MCF 10A (cell line): ENCODE data around the gene RGS19. TPM values are rescaled to one million over a fixed set of nuclear protein-coding genes. Genes with fewer than 3 reads are reported as not detected.

Source experiments
- BruUV-seq: library from RNA; stranded (reverse); fragments of 400-500 nt; replicated peaks from 2 replicates; lab custom pipeline; 2021; lab: Mats Ljungman, UMichigan
- CTCF ChIA-PET: fragments of 300-600 bp; sonication (Branson Sonifier 250); formaldehyde crosslinking; extraction: SDS; loops from one replicate; lab custom pipeline; 2021; ENCODE audit warnings: antibody characterized with exemption, inconsistent platforms; lab: Yijun Ruan, JAX
- POLR2A ChIA-PET: fragments of 300-600, 350-650 bp; sonication (Branson Sonifier 250); formaldehyde crosslinking; extraction: SDS; loops from one replicate; lab custom pipeline; 2020; ENCODE audit warnings: antibody characterized with exemption, inconsistent platforms; lab: Yijun Ruan, JAX
- DNase-seq: peaks from one replicate; pipeline ENCODE4 v3.0.0-alpha.2; 2018; ENCODE audit not compliant: unreplicated experiment
- H3K27ac Mint-ChIP-seq: one replicate; pipeline ENCODE4 v1.8.0; 2022; ENCODE audit warnings: mild to moderate bottlenecking, low read depth, mixed read lengths; ENCODE audit not compliant: unreplicated experiment
- H3K27me3 Mint-ChIP-seq: one replicate; pipeline ENCODE4 v1.8.0; 2022; ENCODE audit warnings: mixed read lengths; ENCODE audit not compliant: insufficient read depth, unreplicated experiment
- H3K36me3 Mint-ChIP-seq: one replicate; pipeline ENCODE4 v1.8.0; 2022; ENCODE audit warnings: mild to moderate bottlenecking, moderate library complexity, mixed read lengths; ENCODE audit not compliant: insufficient read depth, unreplicated experiment
- H3K4me1 Mint-ChIP-seq: one replicate; pipeline ENCODE4 v1.8.0; 2022; ENCODE audit warnings: mixed read lengths; ENCODE audit not compliant: insufficient read depth, unreplicated experiment
- H3K4me3 Mint-ChIP-seq: one replicate; pipeline ENCODE4 v1.8.0; 2022; ENCODE audit warnings: mild to moderate bottlenecking, moderate library complexity, mixed read lengths; ENCODE audit not compliant: unreplicated experiment
- H3K9me3 Mint-ChIP-seq: one replicate; pipeline ENCODE4 v1.8.0; 2022; ENCODE audit warnings: mixed read lengths; ENCODE audit not compliant: unreplicated experiment
- intact Hi-C: fragments of 100-400 bp; cut with micrococcal nuclease; formaldehyde crosslinking; loops from 2 replicates; pipeline ENCODE4 v1.14.1; 2022
- total RNA-seq: library from RNA; stranded (reverse); gene quantifications from 2 replicates; pipeline ENCODE4 v1.2.3, GENCODE V29; 2022
- TF ChIP-seq, protein P1 (sequence below): fragments of 200-600 bp; IDR thresholded peaks from one replicate; pipeline ENCODE4 v1.8.0; 2022; ENCODE audit warnings: antibody characterized with exemption, mild to moderate bottlenecking; ENCODE audit not compliant: unreplicated experiment

RGS19 gene
- total RNA-seq, 1 experiment from 2014 or later = 8.8 TPM

DNA sequence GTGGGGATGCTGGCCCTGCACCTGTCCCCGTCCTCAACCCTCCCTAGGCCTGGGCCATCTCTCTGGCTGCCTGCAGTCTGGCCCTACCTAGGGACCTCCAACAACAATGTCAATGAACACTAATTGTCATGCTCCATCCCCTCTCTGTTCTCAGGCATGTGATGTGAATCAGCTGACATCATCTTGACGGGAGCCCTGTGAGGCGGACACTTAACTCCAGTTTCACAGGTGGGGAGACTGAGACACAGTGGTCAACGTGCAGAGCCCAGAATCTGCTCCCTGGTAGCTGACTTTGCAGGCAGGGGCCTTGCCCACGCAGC, 17.1 kb downstream of the RGS19 start:
- Mint-ChIP-seq H3K9me3 (no peaks in the 10 kb centered on the region), H3K27ac (peak overlapping the region; percentile 89), H3K4me3 (peak overlapping the region; percentile 88), H3K27me3 (no peaks in the 10 kb centered on the region), H3K36me3 (no peaks in the 10 kb centered on the region), H3K4me1 (peaks cover 39% of the 10 kb centered on the region)
- no peak for DNase-seq
- BruUV-seq = TSS peak; percentile 92
- TF ChIP-seq, protein P1, sequence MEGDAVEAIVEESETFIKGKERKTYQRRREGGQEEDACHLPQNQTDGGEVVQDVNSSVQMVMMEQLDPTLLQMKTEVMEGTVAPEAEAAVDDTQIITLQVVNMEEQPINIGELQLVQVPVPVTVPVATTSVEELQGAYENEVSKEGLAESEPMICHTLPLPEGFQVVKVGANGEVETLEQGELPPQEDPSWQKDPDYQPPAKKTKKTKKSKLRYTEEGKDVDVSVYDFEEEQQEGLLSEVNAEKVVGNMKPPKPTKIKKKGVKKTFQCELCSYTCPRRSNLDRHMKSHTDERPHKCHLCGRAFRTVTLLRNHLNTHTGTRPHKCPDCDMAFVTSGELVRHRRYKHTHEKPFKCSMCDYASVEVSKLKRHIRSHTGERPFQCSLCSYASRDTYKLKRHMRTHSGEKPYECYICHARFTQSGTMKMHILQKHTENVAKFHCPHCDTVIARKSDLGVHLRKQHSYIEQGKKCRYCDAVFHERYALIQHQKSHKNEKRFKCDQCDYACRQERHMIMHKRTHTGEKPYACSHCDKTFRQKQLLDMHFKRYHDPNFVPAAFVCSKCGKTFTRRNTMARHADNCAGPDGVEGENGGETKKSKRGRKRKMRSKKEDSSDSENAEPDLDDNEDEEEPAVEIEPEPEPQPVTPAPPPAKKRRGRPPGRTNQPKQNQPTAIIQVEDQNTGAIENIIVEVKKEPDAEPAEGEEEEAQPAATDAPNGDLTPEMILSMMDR = no peak
- intact Hi-C loops = loop anchor here (5.0 kb wide), 1 partner anchor 80 kb away; the partner anchor contains the start of gene PRPF6
- POLR2A ChIA-PET = interaction anchor here (0.6 to 3.1 kb wide), 23 partner anchors 9 to 404 kb away, joined by 3 to 34 read pairs (median 6); partner anchors contain the start of genes ARFRP1, OPRL1, PCMTD2 and PRPF6
- CTCF ChIA-PET = interaction anchor here (0.7 to 13.7 kb wide), 5 partner anchors 8 to 81 kb away, joined by 3 to 284 read pairs (median 7); partner anchors contain the start of genes C20orf204 and PRPF6

DNA sequence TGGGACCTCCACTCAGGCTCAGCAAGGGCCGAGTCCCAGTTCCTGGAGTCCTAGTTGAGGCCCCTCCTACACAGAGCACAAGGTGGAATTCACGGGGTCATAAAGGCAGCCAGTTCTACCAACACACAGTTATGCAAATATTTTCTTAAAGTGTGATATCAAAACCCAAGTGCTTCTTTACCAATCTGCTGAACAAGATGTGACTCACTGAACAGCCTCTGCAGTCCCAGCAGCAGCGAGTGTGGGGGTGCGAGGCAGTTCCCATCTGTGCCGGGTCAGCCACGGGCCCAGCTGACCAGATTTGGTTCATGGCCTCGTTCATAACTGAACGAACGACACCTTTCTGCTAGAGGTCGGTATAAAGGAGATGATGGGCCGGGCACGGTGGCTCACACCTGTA, 20.8 kb downstream of the RGS19 start:
- Mint-ChIP-seq H3K4me3 (no peak overlapping the region), H3K9me3 (no peaks in the 10 kb centered on the region), H3K27ac (no peak overlapping the region), H3K36me3 (no peaks in the 10 kb centered on the region), H3K27me3 (no peaks in the 10 kb centered on the region), H3K4me1 (peaks cover 13% of the 10 kb centered on the region)
- BruUV-seq = no TSS peak
- TF ChIP-seq, protein P1 = no peak
- ChIA-PET POLR2A (interaction anchor here (0.9 to 1.0 kb wide), 2 partner anchors 19 to 20 kb away, joined by 3 read pairs; no protein-coding TSS in a partner anchor), CTCF (interaction anchor here (0.6 to 13.7 kb wide), 10 partner anchors 12 to 846 kb away, joined by 3 to 284 read pairs (median 4); partner anchors contain the start of genes C20orf204, PRPF6 and SAMD10)
- DNase-seq = no peak
- intact Hi-C loops = no loop called here

DNA sequence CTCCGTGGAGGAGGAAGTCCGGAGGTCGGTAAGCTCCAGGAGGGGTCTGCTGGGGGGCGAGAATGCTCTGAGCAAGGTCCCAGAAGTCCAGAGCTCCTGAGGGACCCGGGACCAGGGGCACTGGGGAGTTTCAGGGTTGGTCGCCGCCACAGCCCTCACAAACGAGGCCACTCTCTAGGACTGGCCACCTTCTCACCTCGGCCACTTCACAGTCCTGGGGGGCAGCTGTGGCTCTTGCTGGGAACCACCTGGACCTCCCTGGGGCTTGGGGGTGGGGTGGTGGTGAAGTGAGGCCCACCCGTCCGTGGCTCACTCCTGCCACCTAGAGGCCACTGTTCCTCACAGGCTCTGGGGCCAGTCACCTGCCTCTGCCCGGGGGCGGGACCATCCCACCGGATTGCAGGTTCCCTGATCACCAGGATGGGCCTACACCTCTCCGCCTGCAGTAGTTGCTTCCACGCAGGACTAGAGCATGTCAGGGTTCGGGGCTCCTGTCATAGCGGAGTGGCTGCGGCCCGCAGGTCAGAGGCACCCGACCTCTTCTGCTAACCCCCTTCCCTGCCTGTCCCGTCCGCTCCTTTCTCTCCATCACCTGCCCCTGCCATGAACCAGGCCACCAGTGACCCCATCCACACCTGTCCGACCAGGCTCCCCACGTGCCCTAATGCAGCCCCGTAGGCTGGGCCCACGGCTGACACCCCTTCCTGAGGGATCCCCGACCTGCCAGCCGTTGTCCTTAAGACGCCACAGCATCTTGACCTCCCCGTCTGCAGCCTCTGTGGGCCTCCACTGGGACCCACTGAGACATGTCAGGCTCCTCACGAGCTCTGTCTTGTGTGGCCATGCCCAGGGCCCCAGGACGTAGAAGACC, 21.5 kb downstream of the RGS19 start:
- no peaks in the 10 kb centered on the region for H3K36me3 Mint-ChIP-seq
- no peaks in the 10 kb centered on the region for H3K9me3 Mint-ChIP-seq
- H3K27ac Mint-ChIP-seq = no peak overlapping the region
- peak; percentile 78 for DNase-seq
- peaks cover 13% of the 10 kb centered on the region for H3K4me1 Mint-ChIP-seq
- CTCF ChIA-PET = interaction anchor here (0.6 to 13.7 kb wide), 24 partner anchors 8 to 1043 kb away, joined by 3 to 284 read pairs (median 4); partner anchors contain the start of genes C20orf204, PRPF6 and SAMD10
- intact Hi-C loops = loop anchor here (1.0 kb wide), 1 partner anchor 19 kb away; no protein-coding TSS in a partner anchor
- POLR2A ChIA-PET = interaction anchor here (0.8 to 1.3 kb wide), 4 partner anchors 8 to 77 kb away, joined by 3 to 5 read pairs (median 4); partner anchors contain the start of gene PRPF6
- no TSS peak for BruUV-seq
- no peak overlapping the region for H3K4me3 Mint-ChIP-seq
- no peaks in the 10 kb centered on the region for H3K27me3 Mint-ChIP-seq
- TF ChIP-seq, protein P1 = peak; percentile 85
